ENCODE data around the gene NDEL1.

Gene NDEL1

GRCh38 chr17:8455665-8456209 lies 20.1 kb downstream of the NDEL1 start:
- no peaks in the 10 kb centered on the region for H3K9me3 ChIP-seq (ENCODE audit: insufficient read depth, low read length)
- H3K27ac ChIP-seq (ENCODE audit: low read depth, low read length) = no peak overlapping the region
- peaks cover 29% of the 10 kb centered on the region for H3K36me3 ChIP-seq (ENCODE audit: low read length)
- no peak overlapping the region for H3K9ac ChIP-seq (ENCODE audit: low read length)
- no peaks in the 10 kb centered on the region for H3K9me2 ChIP-seq (replicated peaks; ENCODE audit: insufficient read depth, low read length)
- no peaks in the 10 kb centered on the region for H3K27me3 ChIP-seq (ENCODE audit: low read length)
- no peak overlapping the region for H2AFZ ChIP-seq (ENCODE audit: low read depth, low read length, severe bottlenecking)
- H3K79me2 ChIP-seq (ENCODE audit: insufficient read depth, low read length) = no peaks in the 10 kb centered on the region
- TF ChIP-seq CTCF (IDR thresholded peaks at IDR 0.05; ENCODE audit: insufficient read depth, low read length, poor library complexity, severe bottlenecking) (no peak), EZH2phosphoT487 (conservative IDR thresholded peaks at IDR 0.05; ENCODE audit: low read length) (no peak)
- no peak overlapping the region for H3K4me2 ChIP-seq (ENCODE audit: low read depth, low read length, poor library complexity, severe bottlenecking)
- no peaks in the 10 kb centered on the region for H4K20me1 ChIP-seq (ENCODE audit: low read depth, low read length)
- H3K4me3 ChIP-seq (ENCODE audit: insufficient read depth, low read length, poor library complexity, severe bottlenecking) = no peak overlapping the region
- no peaks in the 10 kb centered on the region for H3F3A ChIP-seq (ENCODE audit: insufficient read depth)

- Histone ChIP-seq H3K36me3 (ENCODE audit: low read length) (peaks cover 22% of the 10 kb centered on the region), H3K9me3 (ENCODE audit: insufficient read depth, low read length) (no peaks in the 10 kb centered on the region), H3K9me2 (replicated peaks; ENCODE audit: insufficient read depth, low read length) (no peaks in the 10 kb centered on the region), H3K9ac (ENCODE audit: low read length) (no peak overlapping the region), H3F3A (ENCODE audit: insufficient read depth) (no peaks in the 10 kb centered on the region), H2AFZ (ENCODE audit: low read depth, low read length, severe bottlenecking) (no peak overlapping the region), H3K79me2 (ENCODE audit: insufficient read depth, low read length) (no peaks in the 10 kb centered on the region), H4K20me1 (ENCODE audit: low read depth, low read length) (no peaks in the 10 kb centered on the region), H3K27ac (ENCODE audit: low read depth, low read length) (no peak overlapping the region), H3K27me3 (ENCODE audit: low read length) (no peaks in the 10 kb centered on the region), H3K4me3 (ENCODE audit: insufficient read depth, low read length, poor library complexity, severe bottlenecking) (no peak overlapping the region), H3K4me2 (ENCODE audit: low read depth, low read length, poor library complexity, severe bottlenecking) (no peak overlapping the region)
- TF ChIP-seq EZH2phosphoT487 (conservative IDR thresholded peaks at IDR 0.05; ENCODE audit: low read length) (no peak), CTCF (IDR thresholded peaks at IDR 0.05; ENCODE audit: insufficient read depth, low read length, poor library complexity, severe bottlenecking) (no peak)
These were observed 22.4 kb downstream of the NDEL1 start for GRCh38 chr17:8458128-8458527.

GRCh38 chr17:8459107-8459506 lies 23.4 kb downstream of the NDEL1 start:
- Histone ChIP-seq H3F3A (ENCODE audit: insufficient read depth) (no peaks in the 10 kb centered on the region), H3K27me3 (ENCODE audit: low read length) (no peaks in the 10 kb centered on the region), H4K20me1 (ENCODE audit: low read depth, low read length) (no peaks in the 10 kb centered on the region), H3K79me2 (ENCODE audit: insufficient read depth, low read length) (no peaks in the 10 kb centered on the region), H3K4me2 (ENCODE audit: low read depth, low read length, poor library complexity, severe bottlenecking) (no peak overlapping the region), H3K27ac (ENCODE audit: low read depth, low read length) (no peak overlapping the region), H3K36me3 (ENCODE audit: low read length) (peaks cover 19% of the 10 kb centered on the region), H3K9me2 (replicated peaks; ENCODE audit: insufficient read depth, low read length) (no peaks in the 10 kb centered on the region), H2AFZ (ENCODE audit: low read depth, low read length, severe bottlenecking) (no peak overlapping the region), H3K9me3 (ENCODE audit: insufficient read depth, low read length) (no peaks in the 10 kb centered on the region), H3K9ac (ENCODE audit: low read length) (no peak overlapping the region), H3K4me3 (ENCODE audit: insufficient read depth, low read length, poor library complexity, severe bottlenecking) (no peak overlapping the region)
- TF ChIP-seq CTCF (IDR thresholded peaks at IDR 0.05; ENCODE audit: insufficient read depth, low read length, poor library complexity, severe bottlenecking) = no peak
- TF ChIP-seq EZH2phosphoT487 (conservative IDR thresholded peaks at IDR 0.05; ENCODE audit: low read length) = no peak

Measured in SU-DHL-6 (cell line).